ENCODE results near the gene LOXL3.

Gene LOXL3

DNA sequence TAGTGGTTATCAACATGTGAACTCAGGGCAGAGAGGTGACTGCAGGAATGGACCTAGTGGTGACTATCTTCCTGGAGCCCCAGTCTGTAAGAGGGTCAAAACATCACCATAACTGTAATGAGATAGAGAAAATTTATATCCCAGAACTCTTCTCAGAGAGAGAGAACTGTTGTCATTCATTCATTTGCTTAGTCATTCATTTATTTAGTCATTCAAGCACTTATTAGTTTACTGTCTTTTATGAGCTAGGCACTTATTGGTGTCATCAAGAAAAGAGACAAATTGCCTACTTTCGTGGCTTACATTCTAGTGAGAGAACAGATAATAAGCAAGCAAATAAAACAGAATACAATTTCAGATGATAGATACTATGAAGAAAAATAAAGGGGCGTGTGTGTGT, 34.9 kb upstream of the LOXL3 start:
- H3K4me3 ChIP-seq (ENCODE audit: low read length) = no peak overlapping the region
- TF ChIP-seq, protein P1, sequence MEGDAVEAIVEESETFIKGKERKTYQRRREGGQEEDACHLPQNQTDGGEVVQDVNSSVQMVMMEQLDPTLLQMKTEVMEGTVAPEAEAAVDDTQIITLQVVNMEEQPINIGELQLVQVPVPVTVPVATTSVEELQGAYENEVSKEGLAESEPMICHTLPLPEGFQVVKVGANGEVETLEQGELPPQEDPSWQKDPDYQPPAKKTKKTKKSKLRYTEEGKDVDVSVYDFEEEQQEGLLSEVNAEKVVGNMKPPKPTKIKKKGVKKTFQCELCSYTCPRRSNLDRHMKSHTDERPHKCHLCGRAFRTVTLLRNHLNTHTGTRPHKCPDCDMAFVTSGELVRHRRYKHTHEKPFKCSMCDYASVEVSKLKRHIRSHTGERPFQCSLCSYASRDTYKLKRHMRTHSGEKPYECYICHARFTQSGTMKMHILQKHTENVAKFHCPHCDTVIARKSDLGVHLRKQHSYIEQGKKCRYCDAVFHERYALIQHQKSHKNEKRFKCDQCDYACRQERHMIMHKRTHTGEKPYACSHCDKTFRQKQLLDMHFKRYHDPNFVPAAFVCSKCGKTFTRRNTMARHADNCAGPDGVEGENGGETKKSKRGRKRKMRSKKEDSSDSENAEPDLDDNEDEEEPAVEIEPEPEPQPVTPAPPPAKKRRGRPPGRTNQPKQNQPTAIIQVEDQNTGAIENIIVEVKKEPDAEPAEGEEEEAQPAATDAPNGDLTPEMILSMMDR (conservative IDR thresholded peaks at IDR 0.05; ENCODE audit: low read length) = no peak
- no peak for DNase-seq (ENCODE audit: low read depth)

DNA sequence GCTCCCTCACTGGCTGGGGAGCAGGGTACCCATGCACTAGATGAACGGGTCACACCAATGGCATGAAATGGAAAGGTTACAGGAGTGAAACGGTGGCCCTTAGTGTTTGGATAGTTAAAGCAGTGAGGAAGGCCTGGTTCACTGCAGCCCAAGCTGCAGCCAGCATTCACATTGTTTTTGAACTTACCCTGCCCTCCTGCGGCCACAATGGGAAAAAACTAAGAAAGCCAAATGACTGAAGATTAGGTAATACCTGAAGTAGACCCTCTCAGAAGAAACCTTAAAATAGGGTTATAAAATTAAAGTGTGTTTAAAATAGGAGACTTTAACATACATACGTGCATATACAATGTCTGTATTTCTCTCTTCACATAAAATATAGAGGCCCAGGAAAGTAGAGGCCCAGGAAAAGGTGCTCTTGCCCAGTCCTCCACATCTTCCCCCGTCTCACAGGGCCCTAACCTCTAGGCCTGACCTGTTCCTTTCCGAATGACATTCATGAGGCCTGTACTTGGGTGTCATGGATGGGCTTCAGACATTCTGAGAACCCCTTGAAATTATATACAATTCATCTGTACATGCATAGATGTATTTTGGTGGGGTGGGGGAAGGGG, 34.0 kb upstream of the LOXL3 start:
- peak; percentile 76 for DNase-seq (ENCODE audit: low read depth)
- TF ChIP-seq, protein P1 (conservative IDR thresholded peaks at IDR 0.05; ENCODE audit: low read length) = peak; percentile 78
- H3K4me3 ChIP-seq (ENCODE audit: low read length) = no peak overlapping the region

DNA sequence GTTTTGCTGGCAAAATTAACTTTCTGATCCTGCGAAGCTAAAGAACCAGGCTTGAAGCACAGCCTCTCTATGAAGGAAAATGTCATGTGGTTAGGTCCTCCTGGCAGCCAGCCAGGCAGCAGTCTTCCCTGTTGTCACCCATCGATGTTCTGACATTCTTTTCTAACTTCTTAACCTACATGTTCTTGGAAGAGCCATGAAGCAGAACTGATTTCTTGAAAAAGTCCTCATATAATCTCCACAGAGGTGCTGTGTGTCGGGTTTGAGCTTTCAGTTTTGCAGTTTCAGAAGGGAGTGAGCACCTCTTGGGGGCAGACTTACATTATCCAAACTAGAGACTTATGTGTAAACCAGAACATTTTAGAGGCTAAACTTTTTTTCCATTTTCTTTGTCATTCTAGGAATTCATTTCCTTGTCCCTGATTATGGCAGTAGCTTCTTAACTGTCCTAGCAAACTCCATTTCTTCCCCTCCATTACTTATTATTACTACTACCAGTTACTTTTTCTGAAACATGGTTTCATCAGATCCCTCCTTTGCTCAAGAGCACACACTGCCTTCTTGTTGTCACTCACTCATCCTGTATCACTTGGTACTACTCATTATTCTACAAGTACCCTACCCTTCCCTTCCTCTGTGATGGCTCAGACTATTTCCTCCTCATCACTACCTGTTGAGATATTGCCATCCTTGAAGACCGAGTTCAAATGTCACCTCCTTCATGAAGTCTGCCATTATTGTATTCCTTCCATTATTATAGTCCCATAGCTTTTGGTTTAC, 31.9 kb upstream of the LOXL3 start:
- H3K4me3 ChIP-seq (ENCODE audit: low read length) = no peak overlapping the region
- TF ChIP-seq, protein P1 (conservative IDR thresholded peaks at IDR 0.05; ENCODE audit: low read length) = 0 out of 2 replicates have a peak, but pooled peaks have one; percentile 18
- no peak for DNase-seq (ENCODE audit: low read depth)

DNA sequence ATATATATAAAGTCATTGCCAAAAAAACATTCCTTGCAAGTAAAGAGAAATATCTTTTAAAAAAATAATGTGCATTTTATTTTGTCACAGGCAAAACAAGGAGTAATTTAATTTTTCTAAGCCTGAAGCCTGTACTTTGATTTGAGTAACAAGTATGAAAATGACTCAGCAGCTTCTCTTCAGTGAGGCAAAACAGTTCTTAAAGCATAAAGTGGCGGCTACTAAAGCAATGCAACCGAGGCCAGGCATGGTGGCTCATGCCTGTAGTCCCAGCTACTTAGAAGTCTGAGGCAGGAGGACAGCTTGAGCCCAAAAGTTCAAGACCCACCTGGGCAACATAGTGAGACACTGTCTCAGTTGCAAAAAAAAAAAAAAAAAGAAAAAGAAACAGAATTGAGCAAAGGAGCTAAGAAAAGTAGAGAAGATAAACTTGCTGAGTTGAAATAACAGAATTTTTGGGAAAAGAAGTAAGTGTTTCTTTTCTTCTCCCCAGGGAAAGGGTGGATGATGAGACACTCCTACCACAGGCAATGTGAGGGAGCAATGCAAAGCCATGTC, 30.4 kb upstream of the LOXL3 start:
- peak; percentile 56 for DNase-seq (ENCODE audit: low read depth)
- no peak overlapping the region for H3K4me3 ChIP-seq (ENCODE audit: low read length)
- TF ChIP-seq, protein P1 (conservative IDR thresholded peaks at IDR 0.05; ENCODE audit: low read length) = no peak

DNA sequence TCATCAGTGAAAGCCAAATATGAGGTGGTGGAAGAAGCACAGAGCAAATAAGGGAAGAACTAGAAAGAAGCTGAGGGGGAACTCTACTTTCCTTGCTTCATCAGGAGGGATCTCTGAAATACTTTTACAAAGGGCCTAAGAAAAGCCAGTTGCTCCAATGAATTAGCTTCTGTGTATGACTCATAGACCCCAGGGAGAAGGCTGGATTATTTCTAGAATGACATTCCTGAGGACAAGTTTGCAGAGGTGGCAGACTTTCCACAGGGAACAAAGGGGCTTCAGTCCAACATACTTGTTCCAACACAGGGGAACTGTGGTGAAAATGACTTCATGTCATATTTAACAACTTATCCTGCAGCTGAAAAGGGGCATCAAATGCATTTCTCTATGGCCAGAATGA, 29.8 kb upstream of the LOXL3 start:
- DNase-seq (ENCODE audit: low read depth) = peak; percentile 71
- no peak overlapping the region for H3K4me3 ChIP-seq (ENCODE audit: low read length)
- TF ChIP-seq, protein P1 (conservative IDR thresholded peaks at IDR 0.05; ENCODE audit: low read length) = no peak

DNA sequence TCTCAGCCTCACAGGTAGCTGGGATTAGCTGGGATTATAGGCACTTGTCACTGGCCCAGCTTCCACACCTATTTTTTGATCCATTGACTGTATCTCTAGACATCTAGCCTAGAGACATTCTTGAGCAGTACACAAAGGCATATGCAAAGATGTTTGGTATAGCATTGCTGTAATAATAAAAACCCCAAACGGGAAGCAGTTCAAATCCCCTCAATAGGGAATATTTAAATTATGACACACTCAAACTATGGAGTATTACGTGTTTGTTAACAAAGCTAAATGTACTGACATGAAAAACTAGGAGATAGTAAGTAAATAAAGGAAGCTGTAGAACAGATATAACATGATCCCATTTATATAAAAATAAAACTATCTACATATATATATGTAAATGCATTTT, 28.4 kb upstream of the LOXL3 start:
- TF ChIP-seq, protein P1 (conservative IDR thresholded peaks at IDR 0.05; ENCODE audit: low read length) = no peak
- no peak overlapping the region for H3K4me3 ChIP-seq (ENCODE audit: low read length)
- no peak for DNase-seq (ENCODE audit: low read depth)

DNA sequence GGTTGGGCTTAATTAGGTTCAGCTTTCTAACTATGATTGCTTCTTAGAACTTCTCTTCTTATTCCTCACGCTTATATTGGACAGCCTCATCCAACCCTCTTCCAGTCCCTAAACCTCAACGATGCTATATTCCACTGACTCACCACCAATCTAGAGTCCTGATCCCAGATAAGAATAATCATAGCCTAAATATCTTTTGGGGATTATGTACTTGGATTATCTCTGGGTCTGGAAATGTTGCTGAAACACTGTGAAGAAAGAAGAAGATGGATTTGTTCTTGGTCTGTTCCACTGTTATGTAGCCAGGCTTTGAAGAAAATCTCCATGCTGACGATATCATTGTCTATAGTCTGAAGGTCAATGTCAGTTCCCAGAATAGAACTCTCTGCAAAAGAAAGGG, 27.7 kb upstream of the LOXL3 start:
- no peak for DNase-seq (ENCODE audit: low read depth)
- no peak overlapping the region for H3K4me3 ChIP-seq (ENCODE audit: low read length)
- TF ChIP-seq, protein P1 (conservative IDR thresholded peaks at IDR 0.05; ENCODE audit: low read length) = no peak
